Vagina (tissue), 2 donors: Measurements from ENCODE around the gene MGAT5.

Experiments used
- CTCF ChIP-seq, 3 experiments: fragments of 450-650 bp in 2 of 3; fragments of 200-600 bp in 1 of 3; sonication (generic) in 1 of 3; IDR thresholded peaks; one replicate each; pipeline ENCODE4 v1.5.1; 2017 to 2019; ENCODE audit warnings: antibody characterized with exemption in 3 of 3, mild to moderate bottlenecking in 2 of 3, moderate library complexity in 2 of 3
- POLR2A ChIP-seq, 2 donors: fragments of 450-650 bp; IDR thresholded peaks; one replicate each; pipeline ENCODE4 v1.6.1; 2017; ENCODE audit warnings: antibody characterized with exemption in 2 of 2, mild to moderate bottlenecking in 2 of 2, moderate library complexity in 2 of 2

DNA sequence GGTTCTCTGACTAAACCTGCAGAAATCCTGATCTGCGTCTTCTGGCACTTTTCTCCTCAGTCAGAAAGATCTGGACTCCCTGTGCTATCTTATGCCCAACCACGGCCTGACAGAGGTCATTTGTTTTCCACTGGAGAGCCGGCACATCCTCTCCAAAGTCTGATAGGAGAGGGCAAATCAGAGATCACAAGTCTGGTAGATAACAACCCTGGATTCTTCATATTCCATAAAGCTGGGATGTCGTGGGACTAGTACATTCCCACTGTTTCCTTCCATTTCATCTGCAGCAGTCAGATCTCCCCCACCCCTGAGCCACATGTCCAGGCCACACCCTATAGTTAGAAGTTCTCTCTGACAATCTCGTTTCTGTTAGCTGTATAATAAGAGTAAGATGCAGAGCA lies 157.0 kb downstream of the MGAT5 start:
- TF ChIP-seq POLR2A (IDR thresholded peaks at IDR 0.05) (no peak), CTCF (IDR thresholded peaks at IDR 0.05) (no peak)
